Hepatocyte (in vitro differentiated cells): Measurements from ENCODE around the gene CCL4. TPM values are rescaled to one million over a fixed set of nuclear protein-coding genes. Genes with fewer than 3 reads are reported as not detected.
"Not testable (repeated sequence)": the region's sequence is repeated elsewhere in the genome, so short reads cannot be mapped to it uniquely, and the experiment has no call there.

Experiments
- DNase-seq: peaks from one replicate; pipeline ENCODE4 v3.0.0-alpha.2; 2016; ENCODE audit warnings: low spot score
- H2AFZ ChIP-seq: fragments of 200-600 bp; sonication (generic); 2 replicates; pipeline ENCODE4 v1.6.0; 2016; ENCODE audit warnings: antibody characterized with exemption, mild to moderate bottlenecking
- H3K27ac ChIP-seq: fragments of 200-600 bp; sonication (generic); 2 replicates; pipeline ENCODE4 v1.5.1; 2016; ENCODE audit warnings: mild to moderate bottlenecking
- H3K27me3 ChIP-seq: fragments of 200-600 bp; sonication (generic); 2 replicates; pipeline ENCODE4 v1.6.1; 2016
- H3K36me3 ChIP-seq: fragments of 200-600 bp; sonication (generic); replicated peaks from 2 replicates; pipeline ENCODE4 v1.5.1; 2016; ENCODE audit warnings: low read depth; ENCODE audit not compliant: insufficient read depth
- H3K4me1 ChIP-seq: fragments of 200-600 bp; sonication (generic); 2 replicates; pipeline ENCODE4 v1.5.1; 2016; ENCODE audit warnings: mild to moderate bottlenecking, moderate library complexity; ENCODE audit not compliant: insufficient read depth
- H3K4me2 ChIP-seq: fragments of 200-600 bp; sonication (generic); 2 replicates; pipeline ENCODE4 v1.6.0; 2016
- H3K4me3 ChIP-seq: fragments of 200-600 bp; sonication (generic); 2 replicates; pipeline ENCODE4 v1.5.1; 2016; ENCODE audit warnings: mild to moderate bottlenecking
- H3K79me2 ChIP-seq: fragments of 200-600 bp; sonication (generic); 2 replicates; pipeline ENCODE4 v1.6.0; 2017; ENCODE audit warnings: mild to moderate bottlenecking
- H3K9me2 ChIP-seq: fragments of 200-600 bp; sonication (generic); replicated peaks from 2 replicates; pipeline ENCODE4 v1.6.0; 2017; ENCODE audit warnings: mild to moderate bottlenecking; ENCODE audit not compliant: insufficient read depth
- H3K9me3 ChIP-seq: fragments of 200-600 bp; sonication (generic); 2 replicates; pipeline ENCODE4 v1.5.1; 2016; ENCODE audit warnings: low read depth, mild to moderate bottlenecking
- H4K20me1 ChIP-seq: fragments of 200-600 bp; sonication (generic); 2 replicates; pipeline ENCODE4 v1.6.0; 2016; ENCODE audit warnings: mild to moderate bottlenecking; ENCODE audit not compliant: insufficient read depth, poor library complexity, severe bottlenecking
- EZH2 ChIP-seq: fragments of 200-600 bp; sonication (generic); IDR thresholded peaks from 2 replicates; pipeline ENCODE4 v1.6.1; 2016; ENCODE audit warnings: antibody characterized with exemption, mild to moderate bottlenecking, borderline replicate concordance
- EZH2phosphoT487 ChIP-seq: fragments of 200-600 bp; sonication (generic); IDR thresholded peaks from one replicate; pipeline ENCODE4 v1.6.1; 2018; ENCODE audit warnings: antibody characterized with exemption, mild to moderate bottlenecking, low read depth, moderate library complexity; ENCODE audit not compliant: unreplicated experiment, severe bottlenecking
- WGBS: methylation state at CpG from one replicate; pipeline ENCODE4 v1.1.6; 2016; ENCODE audit warnings: low lambda C conversion rate; ENCODE audit errors: missing lambda C conversion rate; 5-methylcytosine and 5-hydroxymethylcytosine counted together
- polyA plus RNA-seq: library from polyadenylated mRNA; unstranded; fragments of >200 nt; fragmentation: Nextera tagmentation; extraction: Ambion mirVana; gene quantifications from 2 replicates; pipeline ENCODE4 v1.2.1, GENCODE V29; 2016
- total RNA-seq: library from RNA; depleted of rRNA; stranded (reverse); fragments of >200 nt; gene quantifications from 2 replicates; pipeline ENCODE4 v1.2.3, GENCODE V29; 2014
- TF ChIP-seq, protein P1 (sequence below): fragments of 200-600 bp; sonication (generic); IDR thresholded peaks from 2 replicates; pipeline ENCODE4 v1.5.1; 2016; ENCODE audit warnings: antibody characterized with exemption, mild to moderate bottlenecking; ENCODE audit not compliant: poor library complexity

Gene CCL4
- total and polyA plus RNA-seq, 2 experiments from 2014 or later, result 5.8 to 21.1 TPM

DNA sequence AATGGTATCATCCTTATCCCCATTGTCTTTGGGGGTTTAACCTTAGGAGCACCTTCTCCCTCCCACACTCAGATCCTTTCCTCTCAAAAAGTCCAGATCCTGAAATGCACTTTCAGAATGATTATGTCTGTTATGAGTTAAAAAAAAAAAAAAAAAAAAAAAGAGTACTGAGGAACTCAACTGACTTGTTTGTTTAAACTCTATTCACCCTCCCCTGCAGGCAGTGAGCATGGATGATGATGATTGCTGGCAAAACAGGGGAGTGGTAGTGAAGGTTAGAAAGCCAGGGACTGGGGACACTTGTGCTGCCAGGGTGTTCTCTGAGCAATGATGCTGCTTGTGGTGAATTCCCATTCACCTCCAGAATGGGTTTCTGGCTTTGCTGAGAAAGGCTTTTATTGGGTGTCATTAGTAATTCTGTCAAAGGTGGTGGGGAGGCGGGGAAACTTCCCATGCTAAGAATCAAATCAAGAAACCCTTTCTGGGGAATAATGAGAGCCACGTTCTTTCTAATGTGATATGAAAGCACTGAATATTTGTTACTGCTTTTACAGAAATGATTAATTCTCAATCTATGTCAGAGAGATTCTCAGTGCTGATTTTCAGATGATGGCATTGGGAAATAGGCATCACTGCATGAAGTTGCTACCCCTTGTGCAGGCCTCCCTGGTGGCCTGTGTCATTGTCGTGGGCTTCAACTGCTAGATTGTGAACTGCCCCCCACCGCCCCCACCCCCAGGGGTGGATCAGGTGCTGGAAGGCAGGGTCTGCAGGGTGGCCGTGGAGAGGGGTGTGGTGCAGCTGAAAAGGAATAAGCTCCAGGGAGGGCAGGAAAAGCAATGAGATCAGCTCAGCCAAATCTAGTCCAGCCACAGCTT, 14.1 kb downstream of the CCL4 start:
- no peaks in the 10 kb centered on the region for H3K79me2 ChIP-seq
- TF ChIP-seq EZH2phosphoT487, result no peak
- H3K9me3 ChIP-seq, result no peaks in the 10 kb centered on the region
- DNase-seq, result no peak
- WGBS, result 36% methylated on average over 5 of the region's 5 CpGs
- H3K4me1 ChIP-seq, result no peaks in the 10 kb centered on the region
- no peak overlapping the region for H2AFZ ChIP-seq
- H4K20me1 ChIP-seq, result no peaks in the 10 kb centered on the region
- no peaks in the 10 kb centered on the region for H3K36me3 ChIP-seq
- no peak overlapping the region for H3K27ac ChIP-seq
- no peaks in the 10 kb centered on the region for H3K27me3 ChIP-seq
- H3K4me2 ChIP-seq, result no peak overlapping the region
- H3K9me2 ChIP-seq, result no peaks in the 10 kb centered on the region
- no peak overlapping the region for H3K4me3 ChIP-seq

DNA sequence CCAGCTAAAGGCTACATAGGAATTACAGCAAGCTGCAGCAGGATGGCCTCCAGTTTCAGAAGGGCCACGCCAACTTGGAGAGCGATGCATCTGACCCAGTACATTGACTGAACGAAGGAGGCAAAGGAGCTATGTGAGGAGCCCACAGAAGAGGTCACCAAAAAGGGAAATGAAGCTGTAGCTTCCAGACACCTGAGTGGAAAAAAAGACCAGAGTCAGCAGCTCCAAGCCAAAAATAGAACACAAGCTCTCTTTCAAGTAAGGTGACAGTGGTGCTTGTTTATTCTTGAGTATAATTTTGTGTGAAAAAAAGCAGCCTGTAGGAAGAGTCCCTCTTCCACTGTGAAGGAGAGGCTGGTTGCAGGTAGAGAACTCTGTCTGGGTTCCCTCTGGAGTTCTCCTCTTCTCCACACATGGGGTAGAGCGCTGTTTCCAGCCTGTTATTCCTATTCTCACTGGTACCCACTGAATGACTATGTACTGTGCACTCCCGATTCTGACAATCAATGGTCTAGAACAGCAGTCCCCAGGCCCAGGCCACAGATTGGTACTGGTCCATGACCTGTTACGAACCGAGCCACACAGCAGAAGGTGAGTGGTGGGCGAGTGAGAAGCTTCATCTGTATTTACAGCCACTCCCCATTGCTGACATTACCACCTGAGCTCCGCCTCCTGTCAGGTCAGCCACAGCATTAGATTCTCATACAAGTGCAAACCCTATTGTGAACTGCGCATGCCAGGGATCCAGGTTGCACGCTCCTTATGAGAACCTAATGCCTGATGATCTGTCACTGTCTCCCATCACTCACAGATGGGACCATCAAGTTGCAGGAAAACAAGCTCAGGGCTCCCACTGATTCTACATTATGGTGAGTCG, 15.1 kb downstream of the CCL4 start:
- TF ChIP-seq, protein P1, sequence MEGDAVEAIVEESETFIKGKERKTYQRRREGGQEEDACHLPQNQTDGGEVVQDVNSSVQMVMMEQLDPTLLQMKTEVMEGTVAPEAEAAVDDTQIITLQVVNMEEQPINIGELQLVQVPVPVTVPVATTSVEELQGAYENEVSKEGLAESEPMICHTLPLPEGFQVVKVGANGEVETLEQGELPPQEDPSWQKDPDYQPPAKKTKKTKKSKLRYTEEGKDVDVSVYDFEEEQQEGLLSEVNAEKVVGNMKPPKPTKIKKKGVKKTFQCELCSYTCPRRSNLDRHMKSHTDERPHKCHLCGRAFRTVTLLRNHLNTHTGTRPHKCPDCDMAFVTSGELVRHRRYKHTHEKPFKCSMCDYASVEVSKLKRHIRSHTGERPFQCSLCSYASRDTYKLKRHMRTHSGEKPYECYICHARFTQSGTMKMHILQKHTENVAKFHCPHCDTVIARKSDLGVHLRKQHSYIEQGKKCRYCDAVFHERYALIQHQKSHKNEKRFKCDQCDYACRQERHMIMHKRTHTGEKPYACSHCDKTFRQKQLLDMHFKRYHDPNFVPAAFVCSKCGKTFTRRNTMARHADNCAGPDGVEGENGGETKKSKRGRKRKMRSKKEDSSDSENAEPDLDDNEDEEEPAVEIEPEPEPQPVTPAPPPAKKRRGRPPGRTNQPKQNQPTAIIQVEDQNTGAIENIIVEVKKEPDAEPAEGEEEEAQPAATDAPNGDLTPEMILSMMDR, result no peak
- no peak for TF ChIP-seq EZH2phosphoT487
- no peak for TF ChIP-seq EZH2
- Histone ChIP-seq H3K4me1 (no peaks in the 10 kb centered on the region), H3K4me2 (no peak overlapping the region), H3K79me2 (no peaks in the 10 kb centered on the region), H3K27me3 (no peaks in the 10 kb centered on the region), H3K27ac (no peak overlapping the region), H3K9me2 (no peaks in the 10 kb centered on the region), H3K9me3 (no peaks in the 10 kb centered on the region), H3K4me3 (no peak overlapping the region), H2AFZ (no peak overlapping the region), H4K20me1 (no peaks in the 10 kb centered on the region), H3K36me3 (no peaks in the 10 kb centered on the region)
- 94% methylated on average over 12 of the region's 12 CpGs for WGBS
- DNase-seq, result no peak

DNA sequence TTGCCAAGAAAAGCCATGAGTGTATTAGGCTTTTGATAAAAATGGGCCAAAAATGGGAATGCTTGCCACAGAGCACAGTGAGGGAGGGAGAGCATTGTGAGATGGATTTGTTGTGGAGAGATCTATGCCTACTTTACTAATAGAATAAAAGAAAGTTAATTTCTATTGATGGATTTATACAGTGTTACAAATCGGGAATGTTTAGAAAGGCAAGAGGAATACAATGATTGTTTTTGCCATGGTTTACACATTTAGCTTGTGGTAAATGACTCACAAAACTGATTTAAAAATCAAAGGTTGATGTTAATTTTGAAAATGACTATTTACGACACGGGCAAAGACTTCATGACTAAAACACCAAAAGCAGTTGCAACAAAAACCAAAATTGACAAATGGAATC, 16.6 kb downstream of the CCL4 start:
- Histone ChIP-seq H3K4me1 (no peaks in the 10 kb centered on the region), H3K9me2 (no peaks in the 10 kb centered on the region), H3K9me3 (no peaks in the 10 kb centered on the region), H3K36me3 (no peaks in the 10 kb centered on the region), H3K4me3 (no peak overlapping the region), H4K20me1 (no peaks in the 10 kb centered on the region), H3K4me2 (no peak overlapping the region), H3K27ac (no peak overlapping the region), H2AFZ (no peak overlapping the region), H3K79me2 (no peaks in the 10 kb centered on the region), H3K27me3 (no peaks in the 10 kb centered on the region)
- DNase-seq, result no peak
- TF ChIP-seq EZH2 (no peak), EZH2phosphoT487 (no peak)
- TF ChIP-seq, protein P1, result no peak
- 75% methylated on average over 3 of the region's 3 CpGs for WGBS

DNA sequence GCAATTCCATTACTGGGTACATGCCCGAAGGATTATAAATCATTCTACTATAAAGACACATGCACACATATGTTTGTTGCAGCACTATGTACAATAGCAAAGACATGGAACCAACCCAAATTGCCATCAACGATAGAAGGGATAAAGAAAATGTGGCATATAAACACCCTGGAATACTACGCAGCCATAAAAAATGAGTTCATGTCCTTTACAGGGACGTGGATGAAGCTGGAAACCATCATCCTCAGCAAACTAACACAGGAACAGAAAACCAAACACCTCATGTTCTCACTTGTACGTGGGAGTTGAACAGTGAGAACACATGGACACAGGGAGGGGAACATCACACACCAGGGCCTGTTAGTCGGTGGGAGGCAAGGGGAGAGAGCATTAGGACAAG, 17.5 kb downstream of the CCL4 start:
- 59% methylated on average over 6 of the region's 6 CpGs for WGBS
- not testable (repeated sequence) for H3K9me3 ChIP-seq

More for the DNA sequence above, 17.5 kb downstream of the CCL4 start:
- not testable (repeated sequence) for H3K36me3 ChIP-seq, H3K27me3 ChIP-seq, H3K79me2 ChIP-seq, H3K27ac ChIP-seq, H2AFZ ChIP-seq, H4K20me1 ChIP-seq, H3K4me2 ChIP-seq, H3K4me3 ChIP-seq, H3K9me2 ChIP-seq, H3K4me1 ChIP-seq, DNase-seq
